ENCODE data around the gene SORBS1. TPM values are rescaled to one million over a fixed set of nuclear protein-coding genes. Genes with fewer than 3 reads are reported as not detected.

The SORBS1 gene
- total RNA-seq, 2 experiments from 2014 or later = 0.57 to 3.1 TPM

DNA sequence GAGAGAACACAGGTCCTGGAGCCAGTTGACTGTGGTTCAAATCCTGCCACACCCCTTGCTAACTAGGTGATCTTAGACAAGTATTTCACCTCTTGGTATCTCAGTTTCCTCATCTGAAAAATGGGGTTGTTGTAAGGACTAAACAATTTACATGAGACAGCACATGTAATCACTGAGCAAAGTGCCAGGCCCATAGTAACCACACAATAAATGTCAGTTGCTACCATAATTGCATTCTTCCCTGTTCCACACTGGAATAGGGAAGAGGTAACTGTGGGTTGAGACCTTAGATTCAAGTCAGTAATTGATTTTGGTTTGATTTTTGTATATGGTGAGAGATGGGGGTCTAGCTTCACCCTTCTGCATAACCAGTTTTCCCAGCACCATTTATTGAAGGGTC is 179.0 kb downstream of the SORBS1 start:
- POLR2A ChIA-PET = no interaction called here
- no peak overlapping the region for H3K4me2 ChIP-seq (ENCODE audit: low read length)
- H3K9me2 ChIP-seq (ENCODE audit: insufficient read depth, low read length) = no peaks in the 10 kb centered on the region
- CTCF ChIA-PET (ENCODE audit: unreplicated experiment) = no interaction called here
- H4K20me1 ChIP-seq (ENCODE audit: insufficient read depth, low read length) = no peaks in the 10 kb centered on the region
- no peaks in the 10 kb centered on the region for H3K4me1 ChIP-seq (ENCODE audit: insufficient read depth, low read length, poor library complexity, severe bottlenecking)
- no peaks in the 10 kb centered on the region for H3K9me3 ChIP-seq (ENCODE audit: low read length)
- no TSS peak for BruUV-seq (replicated peaks)
- no peak overlapping the region for H3K27ac ChIP-seq (ENCODE audit: low read depth, low read length, poor library complexity, severe bottlenecking)
- H3K79me2 ChIP-seq (ENCODE audit: insufficient read depth, low read depth, low read length) = no peaks in the 10 kb centered on the region
- intact Hi-C loops (cut with micrococcal nuclease; ENCODE audit: unreplicated experiment) = no loop called here
- no peak overlapping the region for H3K4me3 ChIP-seq (ENCODE audit: low read depth, low read length, poor library complexity, severe bottlenecking)
- no peaks in the 10 kb centered on the region for H3K36me3 ChIP-seq (ENCODE audit: insufficient read depth, low read length)
- TF ChIP-seq, protein P1, sequence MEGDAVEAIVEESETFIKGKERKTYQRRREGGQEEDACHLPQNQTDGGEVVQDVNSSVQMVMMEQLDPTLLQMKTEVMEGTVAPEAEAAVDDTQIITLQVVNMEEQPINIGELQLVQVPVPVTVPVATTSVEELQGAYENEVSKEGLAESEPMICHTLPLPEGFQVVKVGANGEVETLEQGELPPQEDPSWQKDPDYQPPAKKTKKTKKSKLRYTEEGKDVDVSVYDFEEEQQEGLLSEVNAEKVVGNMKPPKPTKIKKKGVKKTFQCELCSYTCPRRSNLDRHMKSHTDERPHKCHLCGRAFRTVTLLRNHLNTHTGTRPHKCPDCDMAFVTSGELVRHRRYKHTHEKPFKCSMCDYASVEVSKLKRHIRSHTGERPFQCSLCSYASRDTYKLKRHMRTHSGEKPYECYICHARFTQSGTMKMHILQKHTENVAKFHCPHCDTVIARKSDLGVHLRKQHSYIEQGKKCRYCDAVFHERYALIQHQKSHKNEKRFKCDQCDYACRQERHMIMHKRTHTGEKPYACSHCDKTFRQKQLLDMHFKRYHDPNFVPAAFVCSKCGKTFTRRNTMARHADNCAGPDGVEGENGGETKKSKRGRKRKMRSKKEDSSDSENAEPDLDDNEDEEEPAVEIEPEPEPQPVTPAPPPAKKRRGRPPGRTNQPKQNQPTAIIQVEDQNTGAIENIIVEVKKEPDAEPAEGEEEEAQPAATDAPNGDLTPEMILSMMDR (conservative IDR thresholded peaks at IDR 0.05; ENCODE audit: low read length) = no peak
- no peak for TF ChIP-seq EZH2phosphoT487 (IDR thresholded peaks at IDR 0.05; ENCODE audit: borderline replicate concordance, low read depth, low read length)
- H2AFZ ChIP-seq (ENCODE audit: low read length) = no peak overlapping the region
- no peak for DNase-seq (ENCODE audit: low spot score)

DNA sequence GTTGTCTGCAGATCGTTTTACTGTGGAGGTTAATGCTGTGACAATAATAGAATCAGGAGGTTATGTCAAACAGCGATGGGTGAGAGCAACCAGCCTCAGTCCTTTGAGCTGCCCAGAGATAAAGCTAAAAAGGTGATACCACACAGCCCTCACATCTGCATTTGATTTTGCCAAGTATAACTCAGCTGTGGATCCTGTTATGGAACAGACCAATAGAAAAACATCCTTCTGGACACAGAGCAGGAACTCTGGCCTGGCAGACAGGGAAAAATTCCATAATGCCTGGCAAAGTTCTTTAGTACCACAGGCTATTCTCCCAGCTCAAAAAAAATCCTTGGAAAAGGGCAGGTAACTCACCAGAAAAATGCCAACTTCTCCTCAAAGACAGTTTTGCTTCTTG is 183.2 kb downstream of the SORBS1 start:
- no peak overlapping the region for H3K4me2 ChIP-seq (ENCODE audit: low read length)
- no peak overlapping the region for H2AFZ ChIP-seq (ENCODE audit: low read length)
- BruUV-seq (replicated peaks) = no TSS peak
- H4K20me1 ChIP-seq (ENCODE audit: insufficient read depth, low read length) = no peaks in the 10 kb centered on the region
- H3K27ac ChIP-seq (ENCODE audit: low read depth, low read length, poor library complexity, severe bottlenecking) = no peak overlapping the region
- no peak for DNase-seq (ENCODE audit: low spot score)
- no peaks in the 10 kb centered on the region for H3K36me3 ChIP-seq (ENCODE audit: insufficient read depth, low read length)
- ChIA-PET POLR2A (interaction anchor here (1.7 kb wide), 1 partner anchor 12 kb away, joined by 7 read pairs; no protein-coding TSS in a partner anchor), CTCF (ENCODE audit: unreplicated experiment) (no interaction called here)
- H3K9me2 ChIP-seq (ENCODE audit: insufficient read depth, low read length) = no peaks in the 10 kb centered on the region
- intact Hi-C loops (cut with micrococcal nuclease; ENCODE audit: unreplicated experiment) = loop anchor here (10.0 kb wide), 1 partner anchor 487 kb away; no protein-coding TSS in a partner anchor
- H3K4me1 ChIP-seq (ENCODE audit: insufficient read depth, low read length, poor library complexity, severe bottlenecking) = no peaks in the 10 kb centered on the region
- no peak for TF ChIP-seq EZH2phosphoT487 (IDR thresholded peaks at IDR 0.05; ENCODE audit: borderline replicate concordance, low read depth, low read length)
- no peaks in the 10 kb centered on the region for H3K9me3 ChIP-seq (ENCODE audit: low read length)
- no peaks in the 10 kb centered on the region for H3K79me2 ChIP-seq (ENCODE audit: insufficient read depth, low read depth, low read length)
- no peak overlapping the region for H3K4me3 ChIP-seq (ENCODE audit: low read depth, low read length, poor library complexity, severe bottlenecking)

DNA sequence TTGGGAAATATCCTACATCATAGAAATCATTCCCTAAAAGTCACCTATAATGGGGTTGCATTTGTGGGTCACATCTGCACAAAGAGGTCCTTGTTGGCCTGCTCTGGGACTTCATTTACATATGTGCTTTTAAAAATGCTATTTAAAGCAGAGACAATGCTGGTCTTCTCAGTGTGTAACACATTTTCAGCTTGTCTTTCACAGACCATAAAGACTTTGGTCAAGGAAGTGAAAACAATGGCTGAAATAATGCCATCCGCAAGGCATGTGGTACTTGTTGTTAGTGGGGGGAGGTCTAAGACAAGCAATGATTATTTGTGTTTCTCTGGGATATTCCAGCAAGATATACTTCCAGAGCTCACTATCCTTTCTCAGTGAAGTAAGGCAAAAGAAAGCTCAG is 185.8 kb downstream of the SORBS1 start:
- no peak for DNase-seq (ENCODE audit: low spot score)
- Histone ChIP-seq H2AFZ (ENCODE audit: low read length) (no peak overlapping the region), H3K9me2 (ENCODE audit: insufficient read depth, low read length) (no peaks in the 10 kb centered on the region), H3K79me2 (ENCODE audit: insufficient read depth, low read depth, low read length) (no peaks in the 10 kb centered on the region), H3K4me3 (ENCODE audit: low read depth, low read length, poor library complexity, severe bottlenecking) (no peak overlapping the region), H3K4me1 (ENCODE audit: insufficient read depth, low read length, poor library complexity, severe bottlenecking) (no peaks in the 10 kb centered on the region), H3K9me3 (ENCODE audit: low read length) (no peaks in the 10 kb centered on the region), H3K27ac (ENCODE audit: low read depth, low read length, poor library complexity, severe bottlenecking) (no peak overlapping the region), H4K20me1 (ENCODE audit: insufficient read depth, low read length) (no peaks in the 10 kb centered on the region), H3K36me3 (ENCODE audit: insufficient read depth, low read length) (no peaks in the 10 kb centered on the region), H3K4me2 (ENCODE audit: low read length) (no peak overlapping the region)
- intact Hi-C loops (cut with micrococcal nuclease; ENCODE audit: unreplicated experiment) = loop anchor here (2.0 to 10.0 kb wide), 2 partner anchors 225 to 489 kb away; no protein-coding TSS in a partner anchor
- no TSS peak for BruUV-seq (replicated peaks)
- TF ChIP-seq EZH2phosphoT487 (IDR thresholded peaks at IDR 0.05; ENCODE audit: borderline replicate concordance, low read depth, low read length) = no peak
- TF ChIP-seq, protein P1 (conservative IDR thresholded peaks at IDR 0.05; ENCODE audit: low read length) = no peak
- POLR2A ChIA-PET = interaction anchor here (0.6 to 1.5 kb wide), 4 partner anchors 10 to 229 kb away, joined by 3 to 4 read pairs (median 4); no protein-coding TSS in a partner anchor
- CTCF ChIA-PET (ENCODE audit: unreplicated experiment) = interaction anchor here (0.6 to 1.6 kb wide), 4 partner anchors 10 to 173 kb away, joined by 3 to 7 read pairs (median 3); no protein-coding TSS in a partner anchor
